GM19372 (cell line): ENCODE results near the gene ELAVL2.

Experiments
- ATAC-seq: cut with Tn5 transposase; IDR thresholded peaks from one replicate; pipeline ENCODE4 v1.9.1; 2021; ENCODE audit warnings: mild to moderate bottlenecking, low read depth, moderate library complexity; ENCODE audit not compliant: unreplicated experiment

Gene ELAVL2

GRCh38 chr9:23822261-23823169, 3.5 kb downstream of the ELAVL2 start:
- ATAC-seq, result no peak

GRCh38 chr9:23821375-23822181, 4.5 kb downstream of the ELAVL2 start:
- no peak for ATAC-seq

- no peak for ATAC-seq
Measured at GRCh38 chr9:23820451-23821374, 5.3 kb downstream of the ELAVL2 start.

GRCh38 chr9:23819403-23819802, 6.6 kb downstream of the ELAVL2 start:
- ATAC-seq, result no peak

DNA sequence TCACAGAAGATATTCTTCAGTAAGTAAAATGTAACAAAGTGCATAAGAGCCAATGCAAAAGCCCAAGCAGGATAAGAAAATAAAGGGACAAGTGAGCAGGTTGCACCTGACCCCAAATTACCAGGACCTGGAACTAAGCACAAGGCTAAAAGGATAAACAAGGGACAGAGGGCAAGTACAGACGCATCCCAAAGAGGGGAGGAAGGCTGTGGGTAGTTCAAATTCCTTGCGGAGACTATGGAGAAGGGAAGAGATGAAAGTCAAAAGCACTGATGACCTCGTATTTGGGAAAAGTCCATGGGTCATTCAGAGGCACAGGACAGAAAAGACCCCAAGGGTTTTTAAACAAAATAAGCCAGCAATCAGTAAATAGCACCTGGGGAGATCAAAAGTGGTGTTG, 11.8 kb downstream of the ELAVL2 start:
- no peak for ATAC-seq

DNA sequence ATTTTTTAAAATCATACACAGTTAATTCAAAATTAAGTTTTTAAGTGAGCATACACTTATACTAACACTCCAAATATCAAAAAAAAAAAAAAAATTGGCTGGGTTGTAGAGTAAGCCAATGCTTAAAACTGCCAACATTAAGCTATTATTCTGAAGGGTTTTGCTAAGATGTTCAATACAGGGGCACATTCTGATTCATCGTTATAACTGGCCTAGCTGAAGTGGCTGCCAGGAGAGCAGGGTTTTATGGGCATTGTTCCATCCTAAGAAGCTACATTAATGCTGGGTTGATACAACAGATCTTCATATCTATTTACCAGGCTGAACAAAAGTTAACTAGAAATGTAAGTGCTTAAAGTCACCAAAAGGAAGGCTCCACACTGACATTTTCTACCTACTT, 13.4 kb downstream of the ELAVL2 start:
- no peak for ATAC-seq

DNA sequence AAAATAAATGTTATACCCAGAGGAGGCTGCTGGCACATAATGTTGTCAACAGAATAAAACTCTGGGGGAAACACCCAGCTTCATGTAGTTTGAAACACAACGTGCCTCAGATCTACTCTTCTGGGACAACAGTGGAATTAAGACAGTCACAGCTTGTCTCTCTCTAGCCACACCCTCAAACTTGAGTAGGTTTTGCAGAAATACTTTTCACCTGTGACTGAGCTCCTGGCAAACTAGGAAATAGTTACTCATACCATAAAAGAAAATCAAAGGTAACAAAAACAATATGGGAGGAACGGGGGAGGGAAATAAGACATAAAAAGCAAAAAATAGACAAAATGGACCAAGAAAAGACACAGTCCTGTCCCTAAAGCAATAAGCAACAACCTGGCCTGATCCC, 14.4 kb downstream of the ELAVL2 start:
- no peak for ATAC-seq

- no peak for ATAC-seq
Measured at GRCh38 chr9:23803216-23803615, 22.8 kb downstream of the ELAVL2 start.

DNA sequence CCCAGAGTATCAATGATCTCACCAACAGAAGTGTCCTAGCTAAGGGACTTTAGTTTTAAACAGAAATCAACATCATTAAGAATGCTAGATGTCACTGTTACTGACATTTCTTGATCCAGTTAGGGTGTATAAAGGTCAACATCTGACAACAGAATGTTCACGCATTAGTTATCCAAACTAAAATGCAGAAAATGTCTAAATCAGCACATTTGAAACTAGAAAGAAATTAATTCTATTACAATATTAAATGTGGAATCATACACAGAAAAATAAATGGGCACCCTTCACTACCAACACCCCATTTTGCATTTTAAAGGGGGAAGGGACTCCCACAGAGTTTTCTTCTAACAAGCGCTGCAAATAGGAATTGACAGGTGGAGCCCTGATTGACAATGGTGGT, 24.5 kb downstream of the ELAVL2 start:
- ATAC-seq, result no peak

- ATAC-seq, result no peak
Measured at GRCh38 chr9:23799521-23799920, 26.5 kb downstream of the ELAVL2 start.

- no peak for ATAC-seq
Measured at GRCh38 chr9:23798325-23798724, 27.7 kb downstream of the ELAVL2 start.

GRCh38 chr9:23796209-23796608, 29.8 kb downstream of the ELAVL2 start:
- no peak for ATAC-seq

- ATAC-seq, result no peak
Measured at GRCh38 chr9:23790351-23791260, 35.4 kb downstream of the ELAVL2 start.

GRCh38 chr9:23789529-23790254, 36.3 kb downstream of the ELAVL2 start:
- ATAC-seq, result no peak

DNA sequence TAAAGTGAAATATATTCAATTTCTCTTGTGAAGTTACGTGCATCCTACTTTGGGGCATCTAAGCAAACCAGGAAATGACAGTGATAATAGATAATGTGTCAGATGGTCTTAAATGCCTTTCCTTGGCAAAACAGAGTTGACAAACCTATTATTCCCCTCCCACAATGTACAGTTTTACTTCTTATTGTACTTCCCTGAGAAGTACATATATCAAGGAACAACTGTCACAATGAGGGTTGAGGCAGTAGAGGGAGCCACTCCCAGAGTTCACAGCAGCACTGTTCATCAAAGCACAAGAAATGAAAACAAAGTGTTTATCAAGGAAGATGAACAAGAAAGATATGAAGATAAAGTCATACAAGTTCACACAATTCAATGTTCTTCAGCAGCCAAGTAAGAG, 41.1 kb downstream of the ELAVL2 start:
- ATAC-seq, result no peak

DNA sequence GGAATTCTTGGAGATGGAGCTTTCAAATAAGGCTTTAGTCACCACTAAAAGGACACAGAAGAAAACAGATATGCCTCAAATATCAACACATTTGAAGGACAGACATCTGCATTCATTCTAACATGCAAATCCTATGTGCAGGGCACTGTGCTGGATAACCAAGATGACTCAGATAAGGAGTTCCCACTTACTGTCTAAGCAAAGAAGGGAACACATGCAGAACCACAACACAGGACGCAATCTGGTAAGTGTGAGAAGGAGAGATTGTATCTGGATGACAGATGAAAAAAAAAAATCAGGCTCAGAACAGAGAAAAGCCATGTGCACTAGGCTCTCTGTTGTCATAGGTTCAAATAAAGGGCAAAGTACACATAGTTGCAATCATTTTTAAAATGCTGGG, 42.5 kb downstream of the ELAVL2 start:
- ATAC-seq, result no peak

GRCh38 chr9:23779220-23779619, 46.8 kb downstream of the ELAVL2 start:
- ATAC-seq, result no peak

DNA sequence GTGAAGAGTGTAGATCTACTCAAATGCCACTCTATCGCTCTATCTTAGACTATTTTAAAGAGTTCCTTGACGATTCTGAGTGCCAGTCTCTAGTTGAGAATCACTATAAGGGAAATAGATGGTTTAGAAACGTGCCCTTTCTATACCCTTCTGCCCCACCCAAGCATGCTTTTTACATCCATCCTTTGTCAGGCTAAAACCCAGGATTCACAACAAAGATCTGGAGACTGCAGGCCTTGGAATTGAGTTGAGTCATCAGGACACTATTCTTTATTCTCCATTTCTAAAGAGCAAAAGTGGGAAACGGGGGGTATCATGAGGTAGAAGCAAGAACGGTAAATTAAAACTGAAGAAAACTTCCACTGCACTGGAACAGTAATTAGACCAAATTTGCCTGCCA, 48.7 kb downstream of the ELAVL2 start:
- no peak for ATAC-seq

DNA sequence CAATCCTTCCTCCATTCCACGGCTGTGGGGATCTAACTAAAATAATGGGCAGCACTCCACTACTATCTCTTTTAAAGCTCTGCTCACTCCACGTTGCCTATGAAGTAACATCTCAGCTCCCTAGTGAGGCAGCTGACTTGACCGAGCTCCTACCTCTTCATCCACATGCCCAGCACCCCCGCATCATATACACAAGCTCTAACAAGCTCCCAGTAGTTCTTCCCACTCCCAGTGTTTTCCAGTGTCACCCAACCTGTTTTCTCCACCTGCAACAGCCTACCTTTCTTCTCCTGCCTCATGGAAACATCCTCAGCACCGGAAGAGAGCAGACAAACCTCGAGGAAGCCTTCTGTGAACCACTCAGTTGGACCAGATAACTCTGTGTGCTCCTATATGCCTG, 50.5 kb downstream of the ELAVL2 start:
- ATAC-seq, result no peak
